A673 (cell line): ENCODE results near the gene METTL23. TPM values are rescaled to one million over a fixed set of nuclear protein-coding genes. Genes with fewer than 3 reads are reported as not detected.

Source experiments
- BruUV-seq: library from RNA; stranded (reverse); fragments of 400-500 nt; replicated peaks from 2 replicates; lab custom pipeline; 2021; lab: Mats Ljungman, UMichigan
- CTCF ChIA-PET: fragments of 300-600 bp; sonication (Branson Sonifier 250); formaldehyde crosslinking; loops from one replicate; lab custom pipeline; 2022; ENCODE audit warnings: antibody characterized with exemption; lab: Charles Lee
- POLR2A ChIA-PET: fragments of 300-600 bp; sonication (Branson Sonifier 250); formaldehyde crosslinking; loops from one replicate; lab custom pipeline; 2022; ENCODE audit warnings: antibody characterized with exemption; ENCODE audit not compliant: low non-redundant PET; lab: Charles Lee
- DNase-seq: peaks from one replicate; pipeline ENCODE4 v3.0.0-alpha.2; 2015; ENCODE audit warnings: low spot score
- H3K27ac ChIP-seq: fragments of 200-600 bp; sonication (generic); 2 replicates; pipeline ENCODE4 v1.5.1; 2016; ENCODE audit warnings: mixed run types, low read depth, mild to moderate bottlenecking, mixed read lengths, antibody characterized with exemption, low read length; ENCODE audit not compliant: poor library complexity, severe bottlenecking
- H3K27me3 ChIP-seq: fragments of 200-600 bp; sonication (generic); replicated peaks from 2 replicates; pipeline ENCODE4 v1.6.1; 2017; ENCODE audit warnings: mixed run types, low read depth, mild to moderate bottlenecking, mixed read lengths, antibody characterized with exemption, low read length; ENCODE audit not compliant: insufficient read depth, poor library complexity
- H3K36me3 ChIP-seq: fragments of 200-600 bp; sonication (generic); 2 replicates; pipeline ENCODE4 v1.6.1; 2016; ENCODE audit warnings: mixed run types, mild to moderate bottlenecking, mixed read lengths, antibody characterized with exemption, low read length; ENCODE audit not compliant: insufficient read depth, poor library complexity, severe bottlenecking
- H3K4me1 ChIP-seq: fragments of 200-600 bp; sonication (generic); 2 replicates; pipeline ENCODE4 v1.6.1; 2017; ENCODE audit warnings: mixed run types, mild to moderate bottlenecking, mixed read lengths, antibody characterized with exemption, low read length; ENCODE audit not compliant: insufficient read depth, poor library complexity, severe bottlenecking
- H3K4me3 ChIP-seq: fragments of 200-600 bp; sonication (generic); 2 replicates; pipeline ENCODE4 v1.5.1; 2016; ENCODE audit warnings: low read depth, mixed run types, mild to moderate bottlenecking, mixed read lengths, low read length; ENCODE audit not compliant: poor library complexity, severe bottlenecking
- H3K9me3 ChIP-seq: fragments of 200-600 bp; sonication (generic); 2 replicates; pipeline ENCODE4 v1.6.1; 2016; ENCODE audit warnings: mixed run types, low read depth, mild to moderate bottlenecking, mixed read lengths, antibody characterized with exemption, low read length; ENCODE audit not compliant: poor library complexity, severe bottlenecking
- CTCF ChIP-seq: fragments of 300-800, 200-600 bp; sonication (generic); conservative IDR thresholded peaks from 2 replicates; pipeline ENCODE4 v1.5.1; 2017; ENCODE audit warnings: low read depth, mild to moderate bottlenecking, antibody characterized with exemption, low read length, moderate library complexity, mixed read lengths
- EZH2 ChIP-seq: fragments of 200-600 bp; sonication (generic); IDR thresholded peaks from 2 replicates; pipeline ENCODE4 v1.6.1; 2017; ENCODE audit warnings: borderline replicate concordance, low read depth, mild to moderate bottlenecking, mixed read lengths, antibody characterized with exemption, low read length; ENCODE audit not compliant: poor library complexity, severe bottlenecking
- intact Hi-C: fragments of 100-400 bp; cut with micrococcal nuclease; formaldehyde crosslinking; loops from one replicate; pipeline ENCODE4 v1.10.0; 2022; ENCODE audit not compliant: unreplicated experiment
- total RNA-seq: library from RNA; stranded (reverse); gene quantifications from 2 replicates; pipeline ENCODE4 v1.2.3, GENCODE V29; 2021

The METTL23 gene
- total RNA-seq, 1 experiment from 2014 or later = 42.4 TPM

GRCh38 chr17:76732734-76733617, 6.3 kb downstream of the METTL23 start:
- peaks cover 15% of the 10 kb centered on the region for H3K4me1 ChIP-seq
- POLR2A ChIA-PET = interaction anchor here (0.6 kb wide), 2 partner anchors 237 to 912 kb away, joined by 4 to 5 read pairs; no protein-coding TSS in a partner anchor
- no peaks in the 10 kb centered on the region for H3K9me3 ChIP-seq
- peak overlapping the region; percentile 77 for H3K4me3 ChIP-seq
- no peak for DNase-seq
- TF ChIP-seq EZH2 = no peak
- TF ChIP-seq CTCF = no peak
- BruUV-seq = no TSS peak
- H3K27me3 ChIP-seq = no peaks in the 10 kb centered on the region
- CTCF ChIA-PET = no interaction called here
- H3K27ac ChIP-seq = peak overlapping the region; percentile 98
- intact Hi-C loops = no loop called here
- peaks cover 65% of the 10 kb centered on the region for H3K36me3 ChIP-seq

- ChIA-PET CTCF (no interaction called here), POLR2A (no interaction called here)
Observed at GRCh38 chr17:76733618-76733957, 6.9 kb downstream of the METTL23 start.

More at GRCh38 chr17:76733618-76733957, 6.9 kb downstream of the METTL23 start:
- peaks cover 65% of the 10 kb centered on the region for H3K36me3 ChIP-seq
- BruUV-seq = no TSS peak
- TF ChIP-seq EZH2 (no peak), CTCF (no peak)
- no peaks in the 10 kb centered on the region for H3K9me3 ChIP-seq
- H3K27me3 ChIP-seq = no peaks in the 10 kb centered on the region
- H3K4me1 ChIP-seq = peaks cover 12% of the 10 kb centered on the region
- H3K4me3 ChIP-seq = peak overlapping the region; percentile 77
- intact Hi-C loops = no loop called here
- H3K27ac ChIP-seq = peak overlapping the region; percentile 98
- DNase-seq = no peak
